Activated T-cell treated with anti-CD3 and anti-CD28 coated beads, Interleukin-2, amount 50 U/mL, for 24 hours (primary cell): ENCODE data around the gene BNC2.
"Not testable (repeated sequence)": the region's sequence is repeated elsewhere in the genome, so short reads cannot be mapped to it uniquely, and the experiment has no call there.

Experiments
- DNase-seq: peaks from one replicate; pipeline ENCODE4 v3.0.0-alpha.2; 2020
- H3K27ac Mint-ChIP-seq: 2 replicates; pipeline ENCODE4 v1.8.0; 2020; ENCODE audit warnings: mild to moderate bottlenecking, mixed read lengths
- H3K27me3 Mint-ChIP-seq: 2 replicates; pipeline ENCODE4 v1.8.0; 2020; ENCODE audit warnings: mixed read lengths
- H3K36me3 Mint-ChIP-seq: 2 replicates; pipeline ENCODE4 v1.8.0; 2020; ENCODE audit warnings: low read depth, mixed read lengths
- H3K4me1 Mint-ChIP-seq: 2 replicates; pipeline ENCODE4 v1.8.0; 2020; ENCODE audit warnings: low read depth, mixed read lengths
- H3K4me3 Mint-ChIP-seq: 2 replicates; pipeline ENCODE4 v1.8.0; 2020; ENCODE audit warnings: mild to moderate bottlenecking, moderate library complexity, mixed read lengths
- H3K9me3 Mint-ChIP-seq: 2 replicates; pipeline ENCODE4 v1.8.0; 2020; ENCODE audit warnings: mixed read lengths

The BNC2 gene

GRCh38 chr9:16445141-16445920 is 425.1 kb downstream of the BNC2 start:
- H3K27ac Mint-ChIP-seq, result no peak overlapping the region
- H3K27me3 Mint-ChIP-seq, result no peaks in the 10 kb centered on the region
- DNase-seq, result no peak
- H3K36me3 Mint-ChIP-seq, result no peaks in the 10 kb centered on the region
- no peak overlapping the region for H3K4me3 Mint-ChIP-seq
- H3K9me3 Mint-ChIP-seq, result no peaks in the 10 kb centered on the region
- H3K4me1 Mint-ChIP-seq, result no peaks in the 10 kb centered on the region

GRCh38 chr9:16442622-16443021 is 427.8 kb downstream of the BNC2 start:
- DNase-seq, result no peak
- Mint-ChIP-seq H3K4me1 (no peaks in the 10 kb centered on the region), H3K4me3 (no peak overlapping the region), H3K27ac (no peak overlapping the region), H3K36me3 (no peaks in the 10 kb centered on the region), H3K27me3 (no peaks in the 10 kb centered on the region), H3K9me3 (no peaks in the 10 kb centered on the region)

GRCh38 chr9:16441791-16442190 is 428.7 kb downstream of the BNC2 start:
- no peaks in the 10 kb centered on the region for H3K9me3 Mint-ChIP-seq
- H3K27me3 Mint-ChIP-seq, result no peaks in the 10 kb centered on the region
- no peak overlapping the region for H3K4me3 Mint-ChIP-seq
- H3K27ac Mint-ChIP-seq, result no peak overlapping the region
- DNase-seq, result no peak
- no peaks in the 10 kb centered on the region for H3K4me1 Mint-ChIP-seq
- no peaks in the 10 kb centered on the region for H3K36me3 Mint-ChIP-seq

- DNase-seq, H3K9me3 Mint-ChIP-seq, H3K36me3 Mint-ChIP-seq, H3K27me3 Mint-ChIP-seq, H3K27ac Mint-ChIP-seq, H3K4me3 Mint-ChIP-seq, H3K4me1 Mint-ChIP-seq: not testable (repeated sequence)
Measured at GRCh38 chr9:16438831-16439230, 431.6 kb downstream of the BNC2 start.

GRCh38 chr9:16436545-16436944 is 433.9 kb downstream of the BNC2 start:
- H3K27ac Mint-ChIP-seq, result no peak overlapping the region
- peaks cover 2% of the 10 kb centered on the region for H3K9me3 Mint-ChIP-seq
- no peak overlapping the region for H3K4me3 Mint-ChIP-seq
- no peaks in the 10 kb centered on the region for H3K27me3 Mint-ChIP-seq
- H3K4me1 Mint-ChIP-seq, result no peaks in the 10 kb centered on the region
- H3K36me3 Mint-ChIP-seq, result no peaks in the 10 kb centered on the region
- DNase-seq, result no peak

GRCh38 chr9:16434526-16434925 is 435.9 kb downstream of the BNC2 start:
- H3K27ac Mint-ChIP-seq, result no peak overlapping the region
- peaks cover 2% of the 10 kb centered on the region for H3K9me3 Mint-ChIP-seq
- no peak overlapping the region for H3K4me3 Mint-ChIP-seq
- DNase-seq, result no peak
- no peaks in the 10 kb centered on the region for H3K27me3 Mint-ChIP-seq
- no peaks in the 10 kb centered on the region for H3K36me3 Mint-ChIP-seq
- no peaks in the 10 kb centered on the region for H3K4me1 Mint-ChIP-seq

- Mint-ChIP-seq H3K9me3 (peaks cover 2% of the 10 kb centered on the region), H3K27me3 (no peaks in the 10 kb centered on the region), H3K27ac (no peak overlapping the region), H3K4me1 (no peaks in the 10 kb centered on the region), H3K4me3 (no peak overlapping the region), H3K36me3 (no peaks in the 10 kb centered on the region)
- no peak for DNase-seq
Measured at GRCh38 chr9:16433494-16433893, 437.0 kb downstream of the BNC2 start.

- H3K27ac Mint-ChIP-seq, result no peak overlapping the region
- DNase-seq, result no peak
- no peak overlapping the region for H3K4me3 Mint-ChIP-seq
Measured at GRCh38 chr9:16431666-16432392, 438.6 kb downstream of the BNC2 start.

GRCh38 chr9:16429671-16430070 is 440.8 kb downstream of the BNC2 start:
- DNase-seq, result no peak
- Mint-ChIP-seq H3K27me3 (no peaks in the 10 kb centered on the region), H3K27ac (no peak overlapping the region), H3K4me3 (no peak overlapping the region), H3K4me1 (no peaks in the 10 kb centered on the region), H3K9me3 (no peaks in the 10 kb centered on the region), H3K36me3 (no peaks in the 10 kb centered on the region)

More at GRCh38 chr9:16431666-16432392, 438.6 kb downstream of the BNC2 start:
- Mint-ChIP-seq H3K9me3 (peaks cover 2% of the 10 kb centered on the region), H3K36me3 (no peaks in the 10 kb centered on the region), H3K27me3 (no peaks in the 10 kb centered on the region), H3K4me1 (no peaks in the 10 kb centered on the region)

- no peaks in the 10 kb centered on the region for H3K4me1 Mint-ChIP-seq
- no peaks in the 10 kb centered on the region for H3K27me3 Mint-ChIP-seq
- H3K9me3 Mint-ChIP-seq, result no peaks in the 10 kb centered on the region
- no peak overlapping the region for H3K4me3 Mint-ChIP-seq
- H3K36me3 Mint-ChIP-seq, result no peaks in the 10 kb centered on the region
- no peak for DNase-seq
- H3K27ac Mint-ChIP-seq, result no peak overlapping the region
Measured at GRCh38 chr9:16427873-16428427, 442.5 kb downstream of the BNC2 start.

GRCh38 chr9:16426716-16427115 is 443.8 kb downstream of the BNC2 start:
- Mint-ChIP-seq H3K9me3 (peaks cover 2% of the 10 kb centered on the region), H3K27me3 (no peaks in the 10 kb centered on the region), H3K4me3 (no peak overlapping the region)

GRCh38 chr9:16425562-16426231 is 444.8 kb downstream of the BNC2 start:
- Mint-ChIP-seq H3K27ac (no peak overlapping the region), H3K4me3 (no peak overlapping the region), H3K27me3 (no peaks in the 10 kb centered on the region), H3K4me1 (no peaks in the 10 kb centered on the region), H3K36me3 (no peaks in the 10 kb centered on the region), H3K9me3 (peaks cover 2% of the 10 kb centered on the region)
- no peak for DNase-seq

More at GRCh38 chr9:16426716-16427115, 443.8 kb downstream of the BNC2 start:
- DNase-seq, result no peak
- Mint-ChIP-seq H3K27ac (no peak overlapping the region), H3K36me3 (no peaks in the 10 kb centered on the region), H3K4me1 (no peaks in the 10 kb centered on the region)

- H3K4me3 Mint-ChIP-seq, result no peak overlapping the region
- H3K4me1 Mint-ChIP-seq, result no peaks in the 10 kb centered on the region
- no peaks in the 10 kb centered on the region for H3K27me3 Mint-ChIP-seq
- H3K27ac Mint-ChIP-seq, result no peak overlapping the region
- no peak for DNase-seq
- no peaks in the 10 kb centered on the region for H3K36me3 Mint-ChIP-seq
- H3K9me3 Mint-ChIP-seq, result peaks cover 4% of the 10 kb centered on the region
Measured at GRCh38 chr9:16422114-16422513, 448.4 kb downstream of the BNC2 start.

GRCh38 chr9:16421532-16421931 is 448.9 kb downstream of the BNC2 start:
- Mint-ChIP-seq H3K36me3 (no peaks in the 10 kb centered on the region), H3K9me3 (peaks cover 4% of the 10 kb centered on the region), H3K4me1 (no peaks in the 10 kb centered on the region), H3K27me3 (no peaks in the 10 kb centered on the region), H3K27ac (no peak overlapping the region), H3K4me3 (no peak overlapping the region)
- no peak for DNase-seq
